ENCODE data around the gene PGA5.

PGA5 gene

DNA sequence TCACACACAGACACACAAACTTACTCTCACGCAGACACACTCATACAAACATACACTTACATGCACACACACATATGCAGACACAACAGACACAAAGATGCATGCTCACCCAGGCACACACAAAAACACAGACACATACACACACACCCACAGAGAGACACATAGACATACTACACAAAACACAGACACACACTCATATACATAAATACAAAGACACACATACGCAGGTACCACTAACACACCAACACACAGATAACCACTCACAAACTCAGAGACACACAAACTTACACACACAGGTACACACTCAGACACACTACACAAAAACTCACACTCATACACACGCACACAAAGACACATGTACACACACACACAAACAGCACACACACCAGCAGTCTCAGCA is 31.8 kb downstream of the PGA5 start:
- TF ChIP-seq, protein P1, sequence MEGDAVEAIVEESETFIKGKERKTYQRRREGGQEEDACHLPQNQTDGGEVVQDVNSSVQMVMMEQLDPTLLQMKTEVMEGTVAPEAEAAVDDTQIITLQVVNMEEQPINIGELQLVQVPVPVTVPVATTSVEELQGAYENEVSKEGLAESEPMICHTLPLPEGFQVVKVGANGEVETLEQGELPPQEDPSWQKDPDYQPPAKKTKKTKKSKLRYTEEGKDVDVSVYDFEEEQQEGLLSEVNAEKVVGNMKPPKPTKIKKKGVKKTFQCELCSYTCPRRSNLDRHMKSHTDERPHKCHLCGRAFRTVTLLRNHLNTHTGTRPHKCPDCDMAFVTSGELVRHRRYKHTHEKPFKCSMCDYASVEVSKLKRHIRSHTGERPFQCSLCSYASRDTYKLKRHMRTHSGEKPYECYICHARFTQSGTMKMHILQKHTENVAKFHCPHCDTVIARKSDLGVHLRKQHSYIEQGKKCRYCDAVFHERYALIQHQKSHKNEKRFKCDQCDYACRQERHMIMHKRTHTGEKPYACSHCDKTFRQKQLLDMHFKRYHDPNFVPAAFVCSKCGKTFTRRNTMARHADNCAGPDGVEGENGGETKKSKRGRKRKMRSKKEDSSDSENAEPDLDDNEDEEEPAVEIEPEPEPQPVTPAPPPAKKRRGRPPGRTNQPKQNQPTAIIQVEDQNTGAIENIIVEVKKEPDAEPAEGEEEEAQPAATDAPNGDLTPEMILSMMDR (IDR thresholded peaks at IDR 0.05; ENCODE audit: low read depth, low read length): no peak
- H3K4me1 ChIP-seq: no peaks in the 10 kb centered on the region

DNA sequence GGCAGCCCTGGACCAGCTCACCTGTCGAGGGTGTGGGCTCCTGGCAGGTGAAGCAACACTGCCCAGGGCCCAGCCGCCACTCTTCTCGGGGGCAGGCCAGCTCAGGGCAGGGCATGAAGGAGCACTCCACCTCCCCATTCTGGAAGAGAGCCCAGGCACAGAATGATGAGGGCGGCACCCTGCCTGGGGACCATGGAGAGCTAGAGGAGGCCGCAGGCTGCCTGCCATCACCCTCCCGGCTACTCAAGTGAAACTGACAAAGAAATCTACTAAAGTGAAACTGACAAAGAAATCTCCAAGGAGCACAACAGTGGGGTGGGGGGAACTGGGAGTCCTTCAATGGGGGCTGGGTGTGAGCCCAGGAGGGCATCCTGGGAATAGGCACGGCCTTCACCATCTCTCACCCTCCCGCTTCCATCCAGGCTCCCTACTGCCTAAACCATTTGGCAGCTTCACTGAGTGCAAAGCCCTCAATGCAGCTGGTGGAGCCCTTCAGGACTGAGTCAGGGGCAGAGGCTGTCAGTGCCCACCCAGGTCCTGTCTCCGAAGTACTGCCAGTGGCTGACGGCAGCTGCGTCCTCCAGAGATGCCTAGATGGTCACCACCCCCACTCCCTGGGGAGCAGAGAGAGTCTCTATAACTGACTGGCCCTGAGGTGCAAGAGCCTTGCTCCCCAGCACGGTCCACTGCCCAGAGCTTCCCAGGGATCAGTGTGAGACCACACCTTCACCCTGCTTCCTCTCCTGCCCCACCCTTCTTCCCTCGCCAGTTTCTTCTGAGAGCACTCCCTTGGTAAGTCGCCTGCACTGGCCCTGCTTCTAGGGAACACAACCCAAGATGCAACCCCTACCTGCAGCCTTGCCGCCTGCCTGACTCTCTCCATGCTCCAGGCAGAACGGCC is 32.5 kb downstream of the PGA5 start:
- TF ChIP-seq, protein P1 (IDR thresholded peaks at IDR 0.05; ENCODE audit: low read depth, low read length): no peak
- no peak for DNase-seq
- H3K4me1 ChIP-seq: no peaks in the 10 kb centered on the region

More for the DNA sequence above, 31.8 kb downstream of the PGA5 start:
- Histone ChIP-seq H3K36me3 (no peaks in the 10 kb centered on the region), H3K4me3 (ENCODE audit: low read depth, low read length) (no peak overlapping the region), H3K9me3 (no peaks in the 10 kb centered on the region), H3K27me3 (no peaks in the 10 kb centered on the region)
- no peak for DNase-seq

DNA sequence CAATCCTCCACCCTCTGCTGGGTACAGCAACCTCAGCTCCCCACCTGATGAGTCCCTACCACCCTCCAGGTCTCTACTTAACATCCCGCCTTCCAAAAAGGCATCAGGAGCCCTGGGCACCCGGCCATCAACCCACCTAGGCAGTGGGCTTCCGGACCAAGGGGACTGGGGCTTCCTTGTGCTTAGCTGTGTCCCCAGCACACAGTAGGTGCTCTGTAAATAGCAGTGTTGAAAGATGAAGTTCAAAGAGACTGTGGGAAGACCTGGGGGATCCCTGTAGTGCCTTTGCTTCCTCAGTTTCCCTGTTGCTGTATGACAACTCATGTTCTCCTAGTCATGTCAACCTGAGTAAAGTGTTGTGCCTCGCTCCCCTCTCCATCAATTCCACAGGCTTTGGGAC is 33.1 kb downstream of the PGA5 start:
- H3K27me3 ChIP-seq: no peaks in the 10 kb centered on the region
- no peak for DNase-seq
- no peak overlapping the region for H3K4me3 ChIP-seq (ENCODE audit: low read depth, low read length)
- no peaks in the 10 kb centered on the region for H3K9me3 ChIP-seq
- no peaks in the 10 kb centered on the region for H3K36me3 ChIP-seq
- TF ChIP-seq, protein P1 (IDR thresholded peaks at IDR 0.05; ENCODE audit: low read depth, low read length): no peak
- no peaks in the 10 kb centered on the region for H3K4me1 ChIP-seq

More for the DNA sequence above, 32.5 kb downstream of the PGA5 start:
- no peaks in the 10 kb centered on the region for H3K9me3 ChIP-seq
- no peaks in the 10 kb centered on the region for H3K27me3 ChIP-seq
- no peaks in the 10 kb centered on the region for H3K36me3 ChIP-seq
- H3K4me3 ChIP-seq (ENCODE audit: low read depth, low read length): no peak overlapping the region

DNA sequence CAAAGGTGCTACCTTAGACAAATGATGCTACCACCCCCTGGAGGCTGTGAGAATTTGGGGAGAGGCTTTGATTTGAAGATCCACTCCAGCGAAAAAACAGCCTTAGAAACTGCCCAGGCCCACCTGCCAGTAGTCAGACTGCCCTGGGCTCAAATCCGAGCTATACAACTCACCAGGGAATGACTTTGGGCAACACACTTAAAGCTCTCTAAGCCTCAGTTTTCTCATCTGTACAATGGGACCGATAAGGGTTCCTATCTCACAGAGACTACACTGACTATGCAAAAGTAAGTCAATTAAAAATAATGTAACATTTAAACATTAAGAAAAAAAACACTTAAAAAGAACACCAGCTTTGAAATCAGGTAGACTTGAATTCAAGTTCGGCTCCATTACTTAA is 34.2 kb downstream of the PGA5 start:
- TF ChIP-seq, protein P1 (IDR thresholded peaks at IDR 0.05; ENCODE audit: low read depth, low read length): no peak
- no peaks in the 10 kb centered on the region for H3K4me1 ChIP-seq
- no peaks in the 10 kb centered on the region for H3K9me3 ChIP-seq
- H3K36me3 ChIP-seq: no peaks in the 10 kb centered on the region
- no peak overlapping the region for H3K4me3 ChIP-seq (ENCODE audit: low read depth, low read length)
- H3K27me3 ChIP-seq: no peaks in the 10 kb centered on the region
- DNase-seq: no peak

DNA sequence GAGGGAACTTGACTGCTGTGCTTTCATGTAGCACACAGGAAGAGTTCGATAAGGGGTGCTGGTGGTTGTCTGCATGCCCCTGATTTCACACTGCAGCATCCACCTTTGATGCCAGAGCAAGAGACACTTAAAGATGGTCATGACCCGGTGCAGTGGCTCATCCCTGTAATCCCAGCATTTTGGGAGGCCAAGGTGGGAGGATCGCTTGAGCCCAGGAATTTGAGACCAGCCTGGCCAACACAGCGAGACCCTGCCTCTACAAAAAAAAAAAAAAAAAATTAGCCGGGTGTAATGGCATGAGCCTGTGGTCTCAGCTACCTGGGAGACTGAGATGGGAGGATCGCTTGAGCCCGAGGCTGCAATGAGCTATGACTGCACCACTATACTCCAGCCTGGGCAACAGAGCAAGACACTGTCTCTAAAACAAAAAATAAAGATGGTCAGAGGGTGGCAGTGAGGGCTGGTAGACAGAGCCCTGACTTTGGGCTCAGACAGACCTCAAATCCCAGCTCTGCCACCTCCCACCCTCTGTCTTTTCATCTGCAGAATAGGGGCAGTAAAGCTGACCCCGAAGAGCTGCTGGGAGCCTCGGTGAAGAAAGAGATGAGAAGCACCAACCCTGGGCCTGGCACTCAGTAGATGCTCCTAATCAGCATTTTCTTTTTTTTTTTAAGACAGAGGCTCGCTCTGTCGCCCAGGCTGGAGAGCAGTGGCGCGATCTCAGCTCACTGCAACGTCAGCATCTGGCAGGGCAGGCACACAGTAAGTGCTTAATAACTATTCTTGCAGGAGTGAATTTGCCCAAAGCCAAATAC is 36.4 kb downstream of the PGA5 start:
- Histone ChIP-seq H3K36me3 (no peaks in the 10 kb centered on the region), H3K27me3 (no peaks in the 10 kb centered on the region), H3K9me3 (no peaks in the 10 kb centered on the region), H3K4me3 (ENCODE audit: low read depth, low read length) (no peak overlapping the region), H3K4me1 (no peaks in the 10 kb centered on the region)
- no peak for DNase-seq
- TF ChIP-seq, protein P1 (IDR thresholded peaks at IDR 0.05; ENCODE audit: low read depth, low read length): no peak

All from BE2C (cell line).